Spleen (tissue), 11 donors: Measurements from ENCODE around the gene E2F3. TPM values are rescaled to one million over a fixed set of nuclear protein-coding genes. Genes with fewer than 3 reads are reported as not detected.

Source experiments
- DNase-seq: peaks from one replicate; pipeline ENCODE4 v3.0.0-alpha.2; 2020
- H3K27ac ChIP-seq, 8 donors: fragments of 200-600 bp; sonication (generic) in 7 of 8; 1 replicate in 4 of 8; 2 replicates in 4 of 8; pipeline versions ENCODE4 v1.5.0 to v1.8.0; 2016 to 2021; ENCODE audit warnings: inconsistent platforms in 4 of 8, mild to moderate bottlenecking in 4 of 8, moderate library complexity in 1 of 8
- H3K27me3 ChIP-seq, 7 donors: fragments of 200-600 bp; sonication (generic) in 6 of 7; replicated peaks in 1 of 7; 1 replicate in 4 of 7; 2 replicates in 3 of 7; pipeline versions ENCODE4 v1.5.0 to v1.8.0; 2016 to 2021; ENCODE audit warnings: inconsistent platforms in 3 of 7, mild to moderate bottlenecking in 1 of 7
- H3K36me3 ChIP-seq, 6 donors: fragments of 200-600 bp; sonication (generic) in 5 of 6; 1 replicate in 4 of 6; 2 replicates in 2 of 6; pipeline versions ENCODE4 v1.5.0 to v1.8.0; 2016 to 2021; ENCODE audit warnings: inconsistent platforms in 2 of 6
- H3K4me1 ChIP-seq, 6 donors: fragments of 200-600 bp; sonication (generic) in 5 of 6; 1 replicate in 3 of 6; 2 replicates in 3 of 6; pipeline versions ENCODE4 v1.5.0 to v1.8.0; 2016 to 2021; ENCODE audit warnings: inconsistent platforms in 3 of 6
- H3K4me3 ChIP-seq, 8 donors: fragments of 200-600 bp; sonication (generic) in 7 of 8; 1 replicate in 4 of 8; 2 replicates in 4 of 8; pipeline versions ENCODE4 v1.5.0 to v1.8.0; 2016 to 2021; ENCODE audit warnings: inconsistent platforms in 4 of 8, mild to moderate bottlenecking in 4 of 8, moderate library complexity in 2 of 8
- H3K9me3 ChIP-seq, 8 donors: fragments of 200-600 bp; sonication (generic) in 7 of 8; 1 replicate in 4 of 8; 2 replicates in 4 of 8; pipeline versions ENCODE4 v1.5.0 to v1.8.0; 2016 to 2021; ENCODE audit warnings: inconsistent platforms in 4 of 8
- CTCF ChIP-seq, 11 experiments: fragments of 200-600 bp in 7 of 11; fragments of 450-650 bp in 4 of 11; sonication (generic) in 4 of 11; IDR thresholded peaks in 8 of 11; conservative IDR thresholded peaks in 3 of 11; 1 replicate in 7 of 11; 2 replicates in 4 of 11; pipeline versions ENCODE4 v1.4.0 to v1.8.0; 2016 to 2021; ENCODE audit warnings: antibody characterized with exemption in 11 of 11, inconsistent platforms in 4 of 11, mild to moderate bottlenecking in 1 of 11
- POLR2A ChIP-seq, 3 donors: fragments of 450-650 bp; IDR thresholded peaks; one replicate each; pipeline ENCODE4 v1.5.1; 2017; ENCODE audit warnings: antibody characterized with exemption in 3 of 3, mild to moderate bottlenecking in 1 of 3
- POLR2AphosphoS5 ChIP-seq, 3 donors: sonication (generic); formaldehyde crosslinking; IDR thresholded peaks; one replicate each; pipeline ENCODE4 v1.5.1; 2017; ENCODE audit warnings: antibody characterized with exemption in 3 of 3
- WGBS, 5 donors: extraction: QIAGEN DNeasy Blood & Tissue Kit in 3 of 5; methylation state at CpG; one replicate each; pipeline versions ENCODE4 v1.1.5 to v1.1.7; 2013 to 2018; 5-methylcytosine and 5-hydroxymethylcytosine counted together
- intact Hi-C: fragments of 100-400 bp; cut with DNase I; formaldehyde crosslinking; loops from one replicate; pipeline ENCODE4 v1.15.0; 2023; ENCODE audit warnings: low total_unique reads
- polyA plus RNA-seq, 3 donors: library from polyadenylated mRNA; stranded (reverse); fragments of 200-250 nt; gene quantifications; one replicate each; pipeline ENCODE4 v1.2.1, GENCODE V29; 2013
- total RNA-seq, 7 donors: library from RNA; depleted of rRNA in 3 of 7; stranded (reverse); fragments of >200 nt in 3 of 7; fragmentation: NEBNext Ultra II Directional in 4 of 7; extraction: Animal tissue kit (Norgen Biotek cat#: 25700) in 4 of 7; gene quantifications; one replicate each; pipeline versions ENCODE4 v1.1.0 to v1.2.1, GENCODE V29; 2016 to 2021
- donor health status: healthy with polysubstance abuse.
- donor health status: DM: no; HTN: no; CAD: no; lungs with moderate emphysema.
- donor health status: DM: no; HTN: no; CAD: no.
- donor health status: Bipolar disorder and iron deficiency.
- donor health status: healthy.
- donor health status: DM: no; HTN: no; CAD: no.
- donor health status: DM: yes; HTN: yes; CAD: no.

E2F3 gene
- total and polyA plus RNA-seq, 10 donors, result 5.8 to 22.9 (median 14.8) TPM

- WGBS, 5 donors, result 55 to 69% (median 59%) methylated on average over 5 of the region's 5 CpGs
- no peaks in the 10 kb centered on the region for H3K9me3 ChIP-seq
- TF ChIP-seq CTCF (IDR thresholded peaks at IDR 0.05 in 8 of 11, conservative IDR thresholded peaks at IDR 0.05 in 3 of 11), result no peak
- TF ChIP-seq POLR2AphosphoS5 (IDR thresholded peaks at IDR 0.05), result no peak
- no peaks in the 10 kb centered on the region for H3K27me3 ChIP-seq
- intact Hi-C loops, result no loop called here
- no peak overlapping the region for H3K4me3 ChIP-seq
- H3K4me1 ChIP-seq, result peaks cover 0 to 46% (median 9%) of the 10 kb centered on the region in 6 donors
- peak overlapping the region in 1 of 8 donors; percentile 54 for H3K27ac ChIP-seq
- peaks cover 0 to 30% (median 0%) of the 10 kb centered on the region in 6 donors for H3K36me3 ChIP-seq
- DNase-seq, result no peak
Measured at GRCh38 chr6:20444786-20445271, 43.1 kb downstream of the E2F3 start.

GRCh38 chr6:20447157-20447556 lies 45.5 kb downstream of the E2F3 start:
- TF ChIP-seq CTCF (IDR thresholded peaks at IDR 0.05 in 8 of 11, conservative IDR thresholded peaks at IDR 0.05 in 3 of 11), result no peak
- no peak for TF ChIP-seq POLR2AphosphoS5 (IDR thresholded peaks at IDR 0.05)
- TF ChIP-seq POLR2A (IDR thresholded peaks at IDR 0.05), result no peak
- H3K4me3 ChIP-seq, result no peak overlapping the region
- H3K4me1 ChIP-seq, result peaks cover 0 to 47% (median 9%) of the 10 kb centered on the region in 6 donors
- intact Hi-C loops, result no loop called here
- DNase-seq, result no peak
- H3K36me3 ChIP-seq, result peaks cover 0 to 15% (median 0%) of the 10 kb centered on the region in 6 donors
- no peaks in the 10 kb centered on the region for H3K27me3 ChIP-seq
- H3K27ac ChIP-seq, result peak overlapping the region in 2 of 8 donors; percentile 38 to 71
- 69 to 81% (median 74%) methylated on average over 3 of the region's 3 CpGs for WGBS, 5 donors
- H3K9me3 ChIP-seq, result no peaks in the 10 kb centered on the region

GRCh38 chr6:20447581-20448132 lies 46.0 kb downstream of the E2F3 start:
- no peak for DNase-seq
- intact Hi-C loops, result no loop called here
- no peak for TF ChIP-seq CTCF (IDR thresholded peaks at IDR 0.05 in 8 of 11, conservative IDR thresholded peaks at IDR 0.05 in 3 of 11)
- no peak for TF ChIP-seq POLR2AphosphoS5 (IDR thresholded peaks at IDR 0.05)
- no peak for TF ChIP-seq POLR2A (IDR thresholded peaks at IDR 0.05)

GRCh38 chr6:20448828-20449227 lies 47.1 kb downstream of the E2F3 start:
- Histone ChIP-seq H3K27me3 (no peaks in the 10 kb centered on the region), H3K36me3 (peaks cover 0 to 13% (median 0%) of the 10 kb centered on the region in 6 donors), H3K27ac (peak overlapping the region in 1 of 8 donors; percentile 71), H3K4me1 (peaks cover 0 to 49% (median 11%) of the 10 kb centered on the region in 6 donors), H3K9me3 (no peaks in the 10 kb centered on the region), H3K4me3 (no peak overlapping the region)
- WGBS, 5 donors, result 88 to 96% (median 94%) methylated on average over 2 of the region's 2 CpGs
- TF ChIP-seq POLR2A (IDR thresholded peaks at IDR 0.05), result no peak
- TF ChIP-seq POLR2AphosphoS5 (IDR thresholded peaks at IDR 0.05), result no peak
- no peak for TF ChIP-seq CTCF (IDR thresholded peaks at IDR 0.05 in 8 of 11, conservative IDR thresholded peaks at IDR 0.05 in 3 of 11)
- intact Hi-C loops, result no loop called here
- DNase-seq, result no peak

More at GRCh38 chr6:20447581-20448132, 46.0 kb downstream of the E2F3 start:
- WGBS, 5 donors, result 51 to 56% (median 54%) methylated on average over 4 of the region's 4 CpGs
- H3K4me3 ChIP-seq, result no peak overlapping the region
- H3K27ac ChIP-seq, result peak overlapping the region in 4 of 8 donors; percentile 10 to 71 (median 35)
- H3K27me3 ChIP-seq, result no peaks in the 10 kb centered on the region
- no peaks in the 10 kb centered on the region for H3K9me3 ChIP-seq
- peaks cover 0 to 13% (median 0%) of the 10 kb centered on the region in 6 donors for H3K36me3 ChIP-seq
- peaks cover 0 to 46% (median 9%) of the 10 kb centered on the region in 6 donors for H3K4me1 ChIP-seq
